HCT116 (cell line): ENCODE results near the gene FOXD1. TPM values are rescaled to one million over a fixed set of nuclear protein-coding genes. Genes with fewer than 3 reads are reported as not detected.
A peak's percentile ranks its signal among the peaks of the same experiment; 100 is the strongest.

ENCODE experiments used
- ATAC-seq: fragments of 200-7000 bp; cut with Tn5 transposase; 2 replicates; pipeline ENCODE4 v1.9.1; 2020; ENCODE audit warnings: mild to moderate bottlenecking, moderate library complexity
- BruUV-seq: library from RNA; stranded (reverse); fragments of 400-500 nt; replicated peaks from 2 replicates; lab custom pipeline; 2021; lab: Mats Ljungman, UMichigan
- CTCF ChIA-PET: fragments of 300-600 bp; sonication (Branson Sonifier 250); formaldehyde crosslinking; loops from one replicate; lab custom pipeline; 2021; ENCODE audit warnings: antibody characterized with exemption; lab: Charles Lee
- POLR2A ChIA-PET: fragments of 300-600, 350-600 bp; sonication (Branson Sonifier 250); formaldehyde crosslinking; loops from one replicate; lab custom pipeline; 2021; ENCODE audit warnings: antibody characterized with exemption; lab: Charles Lee
- RAD21 ChIA-PET, 2 experiments: fragments of 300-600 bp; sonication (Branson Sonifier 250); formaldehyde crosslinking; loops; one replicate each; lab custom pipeline; 2023; ENCODE audit warnings: low total read pairs in 2 of 2; ENCODE audit not compliant: uncharacterized antibody in 2 of 2, unreplicated experiment in 2 of 2, low non-redundant PET in 1 of 2; lab: Charles Lee
- DNase-seq: peaks from one replicate; pipeline ENCODE4 v3.0.0-alpha.2; 2010; ENCODE audit warnings: low read depth, low spot score
- H2AFZ ChIP-seq: fragments of 200-600 bp; shearing (Covaris generic), sonication (generic); 2 replicates; pipeline ENCODE4 v1.6.1; 2017; ENCODE audit warnings: low read depth, mixed run types, mixed read lengths, antibody characterized with exemption, low read length; ENCODE audit not compliant: poor library complexity, severe bottlenecking
- H3K27ac ChIP-seq: 2 replicates; pipeline ENCODE4 v1.5.1; 2012; ENCODE audit warnings: low read depth, low read length
- H3K27me3 ChIP-seq: fragments of 200-600 bp; sonication (generic); 2 replicates; pipeline ENCODE4 v1.6.1; 2016; ENCODE audit warnings: mixed run types, low read length, mixed read lengths; ENCODE audit not compliant: insufficient read depth
- H3K36me3 ChIP-seq, 2 experiments: fragments of 200-500 bp in 1 of 2; fragments of 200-600 bp in 1 of 2; sonication (Bioruptor generic) in 1 of 2; sonication (generic) in 1 of 2; 2 replicates each; pipeline versions ENCODE4 v1.5.1 to v1.6.1; 2014 to 2016; ENCODE audit warnings: low read length in 2 of 2, inconsistent platforms in 1 of 2, mixed read lengths in 1 of 2, mixed run types in 1 of 2; ENCODE audit not compliant: insufficient read depth in 2 of 2, control insufficient read depth in 1 of 2
- H3K4me1 ChIP-seq, 2 experiments: fragments of 200-600 bp in 1 of 2; sonication (generic) in 1 of 2; 2 replicates each; pipeline versions ENCODE4 v1.5.1 to v1.6.1; 2012 to 2017; ENCODE audit warnings: low read length in 2 of 2, inconsistent platforms in 1 of 2, mild to moderate bottlenecking in 1 of 2, mixed read lengths in 1 of 2, mixed run types in 1 of 2, moderate library complexity in 1 of 2; ENCODE audit not compliant: insufficient read depth in 2 of 2, control insufficient read depth in 1 of 2
- H3K4me2 ChIP-seq: fragments of 200-600 bp; sonication (generic); 2 replicates; pipeline ENCODE4 v1.6.1; 2017; ENCODE audit warnings: mixed run types, low read length, mixed read lengths
- H3K4me3 ChIP-seq, 2 experiments: fragments of 200-600 bp in 1 of 2; sonication (generic) in 1 of 2; replicated peaks in 1 of 2; 2 replicates each; pipeline ENCODE4 v1.5.1; 2011 to 2016; ENCODE audit warnings: low read length in 2 of 2, control low read depth in 1 of 2, low read depth in 1 of 2, mild to moderate bottlenecking in 1 of 2, mixed read lengths in 1 of 2, mixed run types in 1 of 2
- H3K79me2 ChIP-seq: fragments of 200-600 bp; sonication (generic); 2 replicates; pipeline ENCODE4 v1.6.1; 2017; ENCODE audit warnings: mild to moderate bottlenecking, mixed run types, low read length, moderate library complexity, mixed read lengths; ENCODE audit not compliant: insufficient read depth
- H3K9ac ChIP-seq: fragments of 200-600 bp; sonication (generic); 2 replicates; pipeline ENCODE4 v1.6.1; 2016; ENCODE audit warnings: low read length, mixed read lengths
- H3K9me2 ChIP-seq: fragments of 200-600 bp; sonication (generic), shearing (Covaris generic); 2 replicates; pipeline ENCODE4 v1.6.1; 2017; ENCODE audit warnings: mixed run types, mild to moderate bottlenecking, moderate library complexity; ENCODE audit not compliant: insufficient read depth
- H3K9me3 ChIP-seq, 2 experiments: fragments of 200-500 bp in 1 of 2; fragments of 200-600 bp in 1 of 2; sonication (Bioruptor generic) in 1 of 2; sonication (generic) in 1 of 2; 2 replicates each; pipeline ENCODE4 v1.6.1; 2014 to 2017; ENCODE audit warnings: low read length in 2 of 2, mixed read lengths in 2 of 2, inconsistent platforms in 1 of 2, low read depth in 1 of 2, mild to moderate bottlenecking in 1 of 2, mixed run types in 1 of 2, moderate library complexity in 1 of 2; ENCODE audit not compliant: control insufficient read depth in 1 of 2, insufficient read depth in 1 of 2
- H4K20me1 ChIP-seq: fragments of 200-600 bp; sonication (generic), shearing (Covaris generic); 2 replicates; pipeline ENCODE4 v1.6.1; 2017; ENCODE audit warnings: mixed run types, mild to moderate bottlenecking, moderate library complexity; ENCODE audit not compliant: insufficient read depth
- CEBPB ChIP-seq: IDR thresholded peaks from 2 replicates; pipeline ENCODE4 v1.6.1; 2012; ENCODE audit warnings: low read depth
- EGR1 ChIP-seq: IDR thresholded peaks from 2 replicates; pipeline ENCODE4 v1.6.1; 2012; ENCODE audit warnings: low read depth
- EZH2phosphoT487 ChIP-seq: fragments of 200-600 bp; IDR thresholded peaks from 2 replicates; pipeline ENCODE4 v1.6.1; 2018; ENCODE audit warnings: antibody characterized with exemption, borderline replicate concordance
- FOSL1 ChIP-seq: IDR thresholded peaks from 2 replicates; pipeline ENCODE4 v1.6.1; 2012; ENCODE audit warnings: low read depth
- RAD21 ChIP-seq: IDR thresholded peaks from 2 replicates; pipeline ENCODE4 v1.6.1; 2012; ENCODE audit warnings: low read depth, mild to moderate bottlenecking
- SP1 ChIP-seq: IDR thresholded peaks from 2 replicates; pipeline ENCODE4 v1.6.1; 2012; ENCODE audit warnings: low read depth
- SRF ChIP-seq: IDR thresholded peaks from 2 replicates; pipeline ENCODE4 v1.6.1; 2012; ENCODE audit warnings: low read depth
- YY1 ChIP-seq: IDR thresholded peaks from 2 replicates; pipeline ENCODE4 v1.6.1; 2011; ENCODE audit warnings: low read length, low read depth, moderate library complexity, mild to moderate bottlenecking; ENCODE audit not compliant: insufficient replicate concordance; ENCODE audit errors: extremely low read depth
- intact Hi-C: fragments of 100-400 bp; cut with micrococcal nuclease; formaldehyde crosslinking; loops from 2 replicates; pipeline ENCODE4 v1.10.0; 2022
- total RNA-seq: library from RNA; stranded (reverse); gene quantifications from one replicate; pipeline ENCODE4 v1.2.1, GENCODE V29; 2021; ENCODE audit not compliant: unreplicated experiment
- TF ChIP-seq, protein P1 (sequence below): IDR thresholded peaks from 2 replicates; pipeline ENCODE4 v1.6.1; 2012

The FOXD1 gene
- total RNA-seq, 1 experiment from 2014 or later, result 26.8 TPM

DNA sequence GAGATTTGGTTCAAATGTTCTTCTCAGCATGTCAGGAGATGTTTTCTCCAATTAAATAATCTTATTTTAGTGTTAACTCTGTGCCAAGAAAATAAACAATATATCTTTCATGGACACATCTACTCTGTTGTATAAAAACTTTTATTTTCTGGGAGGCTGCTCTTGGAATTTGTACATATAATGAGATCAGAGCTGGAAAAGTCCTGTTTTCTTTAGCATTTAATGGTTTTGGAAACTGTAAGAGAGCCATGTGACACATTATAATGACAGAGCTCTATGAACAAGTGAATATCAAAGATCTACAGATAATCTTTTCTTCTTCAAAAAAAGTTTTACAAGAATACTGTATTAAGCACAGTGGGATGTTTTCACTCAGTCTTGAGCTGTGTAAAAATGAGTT, 48.8 kb downstream of the FOXD1 start:
- H4K20me1 ChIP-seq, result no peaks in the 10 kb centered on the region
- ChIA-PET CTCF (no interaction called here), POLR2A (no interaction called here), RAD21 (no interaction called here)
- no peak overlapping the region for H3K9ac ChIP-seq
- TF ChIP-seq SP1 (no peak), EGR1 (no peak), YY1 (no peak), CEBPB (no peak), RAD21 (no peak), FOSL1 (no peak), EZH2phosphoT487 (no peak), SRF (no peak)
- TF ChIP-seq, protein P1, sequence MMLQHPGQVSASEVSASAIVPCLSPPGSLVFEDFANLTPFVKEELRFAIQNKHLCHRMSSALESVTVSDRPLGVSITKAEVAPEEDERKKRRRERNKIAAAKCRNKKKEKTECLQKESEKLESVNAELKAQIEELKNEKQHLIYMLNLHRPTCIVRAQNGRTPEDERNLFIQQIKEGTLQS, result no peak
- H3K4me2 ChIP-seq, result no peak overlapping the region
- no peaks in the 10 kb centered on the region for H3K36me3 ChIP-seq
- intact Hi-C loops, result no loop called here
- ATAC-seq (no peak), DNase-seq (no peak)
- peak overlapping the region; percentile 5 for H2AFZ ChIP-seq
- no peaks in the 10 kb centered on the region for H3K9me3 ChIP-seq
- H3K4me1 ChIP-seq, result no peaks in the 10 kb centered on the region
- no TSS peak for BruUV-seq
- no peaks in the 10 kb centered on the region for H3K79me2 ChIP-seq
- no peak overlapping the region for H3K27ac ChIP-seq
- H3K4me3 ChIP-seq, result no peak overlapping the region
- no peaks in the 10 kb centered on the region for H3K27me3 ChIP-seq
- H3K9me2 ChIP-seq, result no peaks in the 10 kb centered on the region

Other genes starting within 250 kb of the FOXD1 start
- 868 TPM for gene BTF3, start 49.7 kb upstream of the FOXD1 start, total RNA-seq
- 17.0 TPM for gene ANKRA2, start 116.9 kb upstream of the FOXD1 start, total RNA-seq
- gene UTP15, start 117.0 kb upstream of the FOXD1 start, total RNA-seq, result 39.3 TPM
- 6.1 TPM for gene ARHGEF28, start 177.4 kb upstream of the FOXD1 start, total RNA-seq